K562 (cell line): ENCODE measurements around the gene PRR36. TPM values are rescaled to one million over a fixed set of nuclear protein-coding genes. Genes with fewer than 3 reads are reported as not detected.

Experiments
- ATAC-seq: fragments of 200-7000 bp; cut with Tn5 transposase; 3 replicates; pipeline ENCODE4 v1.9.1; 2020; ENCODE audit warnings: moderate library complexity
- BruUV-seq: library from RNA; stranded (reverse); fragments of 400-500 nt; replicated peaks from 2 replicates; lab custom pipeline; 2021; lab: Mats Ljungman, UMichigan
- CTCF ChIA-PET: fragments of 300-600 bp; formaldehyde crosslinking; extraction: SDS; loops from one replicate; lab custom pipeline; 2021; ENCODE audit warnings: low intra/inter-chr PET ratio; lab: Yijun Ruan, JAX
- POLR2A ChIA-PET: fragments of 300-600, 350-650 bp; sonication (Branson Sonifier 250); formaldehyde crosslinking; extraction: SDS; loops from one replicate; lab custom pipeline; 2021; ENCODE audit warnings: antibody characterized with exemption, inconsistent platforms; lab: Yijun Ruan, JAX
- DNase-seq, 4 experiments: peaks; one replicate each; pipeline versions ENCODE4 v3.0.0 to v3.0.0-alpha.2; 2011 to 2018; ENCODE audit warnings: low spot score in 3 of 4, mixed read lengths in 3 of 4; ENCODE audit errors: extremely low read depth in 1 of 4
- FAIRE-seq: peaks from 2 replicates; lab custom pipeline; 2011; peaks lifted over from hg19 to GRCh38; lab: Jason Lieb, UNC
- H2AFZ ChIP-seq: 2 replicates; pipeline ENCODE4 v1.6.0; 2011; ENCODE audit warnings: low read depth, low read length, control low read depth, inconsistent platforms
- H3K27ac ChIP-seq: fragments of 200-600 bp; 3 replicates; pipeline ENCODE4 v1.8.0; 2011; ENCODE audit warnings: low read depth, mild to moderate bottlenecking, control low read depth, inconsistent platforms, low read length, moderate library complexity, mixed read lengths; ENCODE audit errors: extremely low read depth
- H3K27me3 ChIP-seq, 2 experiments: fragments of 300-600 bp in 1 of 2; 2 replicates in 1 of 2; 3 replicates in 1 of 2; pipeline versions ENCODE4 v1.6.0 to v1.8.0; 2011; ENCODE audit warnings: inconsistent platforms in 2 of 2, low read length in 2 of 2, mild to moderate bottlenecking in 1 of 2, mixed read lengths in 1 of 2, moderate library complexity in 1 of 2; ENCODE audit not compliant: control insufficient read depth in 2 of 2, insufficient read depth in 2 of 2
- H3K36me3 ChIP-seq: fragments of 300-600 bp; 3 replicates; pipeline ENCODE4 v1.8.0; 2011; ENCODE audit warnings: mild to moderate bottlenecking, low read length, inconsistent platforms; ENCODE audit not compliant: control insufficient read depth, insufficient read depth
- H3K4me1 ChIP-seq, 2 experiments: fragments of 200-600 bp in 1 of 2; replicated peaks in 1 of 2; 2 replicates in 1 of 2; 3 replicates in 1 of 2; pipeline versions ENCODE4 v1.5.1 to v1.8.0; 2011; ENCODE audit warnings: inconsistent platforms in 2 of 2, low read length in 2 of 2, mild to moderate bottlenecking in 1 of 2, mixed read lengths in 1 of 2, moderate library complexity in 1 of 2; ENCODE audit not compliant: control insufficient read depth in 2 of 2, insufficient read depth in 2 of 2
- H3K4me2 ChIP-seq: 2 replicates; pipeline ENCODE4 v1.6.1; 2011; ENCODE audit warnings: low read length, control low read depth, inconsistent platforms, mixed read lengths; ENCODE audit not compliant: insufficient read depth
- H3K4me3 ChIP-seq: fragments of 200-600 bp; sonication (generic), shearing (Covaris generic); 2 replicates; pipeline ENCODE4 v1.5.1; 2016; ENCODE audit warnings: control low read depth, inconsistent platforms
- H3K79me2 ChIP-seq: fragments of 200-600 bp; 3 replicates; pipeline ENCODE4 v1.8.0; 2011; ENCODE audit warnings: low read length, inconsistent platforms; ENCODE audit not compliant: control insufficient read depth, insufficient read depth
- H3K9ac ChIP-seq, 2 experiments: 2 replicates each; pipeline versions ENCODE4 v1.6.0 to v1.6.1; 2011; ENCODE audit warnings: low read depth in 2 of 2, low read length in 2 of 2, control low read depth in 1 of 2, inconsistent platforms in 1 of 2, mild to moderate bottlenecking in 1 of 2, mixed read lengths in 1 of 2; ENCODE audit not compliant: insufficient read depth in 1 of 2
- H3K9me1 ChIP-seq: one replicate; pipeline ENCODE4 v1.6.0; 2011; ENCODE audit warnings: inconsistent platforms, mild to moderate bottlenecking, low read length, moderate library complexity; ENCODE audit not compliant: control insufficient read depth, insufficient read depth
- H3K9me3 ChIP-seq: replicated peaks from 2 replicates; pipeline ENCODE4 v1.5.1; 2011; ENCODE audit warnings: low read depth, low read length, inconsistent platforms; ENCODE audit not compliant: control insufficient read depth, insufficient read depth
- H4K20me1 ChIP-seq: replicated peaks from 2 replicates; pipeline ENCODE4 v1.6.1; 2011; ENCODE audit warnings: low read length, inconsistent platforms, mixed read lengths; ENCODE audit not compliant: control insufficient read depth, insufficient read depth
- CC2D1A ChIP-seq: fragments of 450-650 bp; IDR thresholded peaks from 2 replicates; pipeline ENCODE4 v1.6.1; 2017; ENCODE audit warnings: mild to moderate bottlenecking
- MIER1 ChIP-seq: fragments of 450-650 bp; IDR thresholded peaks from 2 replicates; pipeline ENCODE4 v1.6.1; 2016; ENCODE audit warnings: antibody characterized with exemption, mild to moderate bottlenecking, low read depth
- PHF21A ChIP-seq: fragments of 450-650 bp; IDR thresholded peaks from 2 replicates; pipeline ENCODE4 v1.6.1; 2017; ENCODE audit warnings: low read depth, borderline replicate concordance
- ZNF165 ChIP-seq: fragments of 250-450 bp; sonication (Bioruptor Pico); IDR thresholded peaks from 2 replicates; pipeline ENCODE4 v1.4.0; 2020; ENCODE audit warnings: borderline replicate concordance
- WGBS: fragments of 100-300 bp; shearing (Covaris generic); methylation state at CpG from one replicate; pipeline ENCODE4 v1.1.6; 2016; ENCODE audit warnings: low coverage, mixed read lengths; ENCODE audit not compliant: insufficient coverage; ENCODE audit errors: missing lambda C conversion rate; 5-methylcytosine and 5-hydroxymethylcytosine counted together
- in situ Hi-C: fragments of 300-500 bp; cut with MboI; formaldehyde crosslinking; loops from 4 replicates; pipeline ENCODE4 v1.15.0; 2018; ENCODE audit warnings: inconsistent platforms, mixed read lengths
- intact Hi-C: fragments of 100-400 bp; cut with micrococcal nuclease; formaldehyde crosslinking; loops from 2 replicates; pipeline ENCODE4 v1.14.2; 2022
- polyA plus RNA-seq, 8 experiments: library from polyadenylated mRNA; depleted of rRNA in 4 of 8; stranded (reverse) in 5 of 8; unstranded in 3 of 8; fragments of >200 nt; fragmentation: Nextera tagmentation in 2 of 8; fragmentation: Illumina TruSeq in 1 of 8; extraction: Ambion mirVana in 2 of 8; extraction: Trizol in 1 of 8; gene quantifications; 2 replicates each; pipeline versions ENCODE4 v1.2.1 to v1.2.3, GENCODE V29; 2011 to 2014; ENCODE audit warnings: inconsistent platforms in 1 of 8, missing spikeins in 1 of 8
- total RNA-seq, 7 experiments: library from RNA; depleted of rRNA in 6 of 7; stranded (reverse); fragments of >200 nt in 6 of 7; fragmentation: Illumina TruSeq in 2 of 7; extraction: Trizol in 2 of 7; gene quantifications; 2 replicates each; pipeline versions ENCODE4 v1.2.1 to v1.2.3, GENCODE V29; 2011 to 2021; ENCODE audit warnings: low replicate concordance in 1 of 7
- TF ChIP-seq, protein P1 (sequence below): fragments of 450-650 bp; IDR thresholded peaks from 2 replicates; pipeline ENCODE4 v1.6.1; 2017; ENCODE audit warnings: antibody characterized with exemption

The PRR36 gene
- total and polyA plus RNA-seq, 9 of the 15 experiments (the other 6 are each of a cell fraction or from before 2014, with no cell fraction given), result 0.05 to 0.42 (median 0.06) TPM; not detected in 6

DNA sequence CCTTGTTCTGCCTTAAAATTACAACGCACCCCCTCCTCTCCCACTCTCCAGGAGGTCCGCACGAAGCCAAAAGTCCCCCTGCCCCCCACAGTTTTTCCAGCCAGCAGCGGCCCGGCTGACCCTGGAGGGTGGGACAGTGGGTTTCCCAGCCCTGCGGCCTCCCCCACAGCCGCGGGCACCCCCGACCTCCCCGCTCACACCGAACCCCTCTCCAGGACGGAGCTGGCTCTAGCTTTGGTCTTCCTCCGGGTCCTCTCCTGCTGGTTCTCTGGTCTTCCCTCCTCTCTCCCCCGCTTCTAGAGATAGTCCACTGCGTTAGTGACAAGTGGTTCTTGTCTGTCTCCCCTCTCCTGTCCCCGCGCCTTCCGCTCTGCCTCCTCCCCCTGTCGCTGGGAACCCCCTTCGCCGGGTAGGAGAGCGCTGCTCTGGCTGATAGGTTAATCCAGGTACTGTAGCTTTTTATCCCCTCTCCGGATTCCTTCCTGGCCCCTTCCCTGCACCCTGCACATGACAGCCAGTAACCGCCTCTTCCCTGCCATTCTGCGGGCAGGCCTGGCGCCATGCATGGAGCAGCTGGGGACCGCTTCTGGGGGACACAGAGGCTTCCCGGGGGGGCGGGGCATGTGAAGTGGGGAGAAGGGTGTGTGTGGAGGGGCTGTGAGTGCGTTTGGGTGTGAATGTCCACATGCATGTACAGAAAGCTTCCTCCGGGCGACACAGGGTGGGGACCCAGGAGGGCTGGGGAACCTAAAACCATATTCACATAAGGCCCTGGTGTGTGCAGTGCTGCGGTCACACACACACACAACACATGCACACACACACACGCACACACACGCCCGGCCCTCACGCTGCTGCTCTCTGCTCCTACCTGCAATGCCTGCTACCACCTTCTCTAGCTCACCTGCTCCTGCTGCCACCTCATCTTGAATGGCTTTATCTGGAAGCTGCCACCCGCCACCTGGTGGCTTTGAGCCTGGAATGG, 17.2 kb downstream of the PRR36 start:
- no TSS peak for BruUV-seq

More for the DNA sequence above, 17.2 kb downstream of the PRR36 start:
- in situ Hi-C loops, result no loop called here
- H3K4me2 ChIP-seq, result no peak overlapping the region
- peaks cover 22 to 78% of the 10 kb centered on the region in 2 experiments for H3K4me1 ChIP-seq
- ChIA-PET POLR2A (interaction anchor here (0.5 to 2.9 kb wide), 7 partner anchors 10 to 136 kb away, joined by 3 to 14 read pairs (median 3); partner anchors contain the start of gene MAP2K7), CTCF (no interaction called here)
- peak overlapping the region; percentile 63 for H2AFZ ChIP-seq
- no peaks in the 10 kb centered on the region for H3K9me3 ChIP-seq
- H3K9me1 ChIP-seq, result peaks cover 6% of the 10 kb centered on the region
- peak overlapping the region in 1 of 2 experiments; percentile 88; a peak in 2 of 4 replicates for H3K9ac ChIP-seq
- TF ChIP-seq, protein P1, sequence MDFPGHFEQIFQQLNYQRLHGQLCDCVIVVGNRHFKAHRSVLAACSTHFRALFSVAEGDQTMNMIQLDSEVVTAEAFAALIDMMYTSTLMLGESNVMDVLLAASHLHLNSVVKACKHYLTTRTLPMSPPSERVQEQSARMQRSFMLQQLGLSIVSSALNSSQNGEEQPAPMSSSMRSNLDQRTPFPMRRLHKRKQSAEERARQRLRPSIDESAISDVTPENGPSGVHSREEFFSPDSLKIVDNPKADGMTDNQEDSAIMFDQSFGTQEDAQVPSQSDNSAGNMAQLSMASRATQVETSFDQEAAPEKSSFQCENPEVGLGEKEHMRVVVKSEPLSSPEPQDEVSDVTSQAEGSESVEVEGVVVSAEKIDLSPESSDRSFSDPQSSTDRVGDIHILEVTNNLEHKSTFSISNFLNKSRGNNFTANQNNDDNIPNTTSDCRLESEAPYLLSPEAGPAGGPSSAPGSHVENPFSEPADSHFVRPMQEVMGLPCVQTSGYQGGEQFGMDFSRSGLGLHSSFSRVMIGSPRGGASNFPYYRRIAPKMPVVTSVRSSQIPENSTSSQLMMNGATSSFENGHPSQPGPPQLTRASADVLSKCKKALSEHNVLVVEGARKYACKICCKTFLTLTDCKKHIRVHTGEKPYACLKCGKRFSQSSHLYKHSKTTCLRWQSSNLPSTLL, result 0 out of 2 replicates have a peak, but pooled peaks have one; percentile 55
- TF ChIP-seq PHF21A (no peak), MIER1 (no peak), ZNF165 (CRISPR knock-in tag) (no peak), CC2D1A (peak; percentile 29; the same call in 1 of the 2 replicates)
- no peaks in the 10 kb centered on the region for H3K36me3 ChIP-seq
- H3K27ac ChIP-seq, result peak overlapping the region; percentile 66; the same call in 1 of the 3 replicates
- 51% methylated on average over 29 of the region's 38 CpGs for WGBS
- no peak for FAIRE-seq
- intact Hi-C loops, result no loop called here
- ATAC-seq, result no peak
- peaks cover 4% of the 10 kb centered on the region; the same call in 1 of the 2 replicates for H4K20me1 ChIP-seq
- H3K79me2 ChIP-seq, result no peaks in the 10 kb centered on the region
- DNase-seq, result no peak
- H3K27me3 ChIP-seq, result peaks cover 0 to 2% of the 10 kb centered on the region in 2 experiments; a peak in 1 of 5 replicates
- no peak overlapping the region for H3K4me3 ChIP-seq
